Panc1 (cell line): ENCODE data around the gene UCN3. TPM values are rescaled to one million over a fixed set of nuclear protein-coding genes. Genes with fewer than 3 reads are reported as not detected.

Source experiments
- ATAC-seq: fragments of 200-7000 bp; cut with Tn5 transposase; 2 replicates; pipeline ENCODE4 v1.9.1; 2020; ENCODE audit warnings: mild to moderate bottlenecking, moderate library complexity
- BruUV-seq: library from RNA; stranded (reverse); fragments of 400-500 nt; replicated peaks from 2 replicates; lab custom pipeline; 2021; lab: Mats Ljungman, UMichigan
- CTCF ChIA-PET: fragments of 300-600 bp; sonication (Branson Sonifier 250); formaldehyde crosslinking; loops from one replicate; lab custom pipeline; 2022; ENCODE audit warnings: antibody characterized with exemption; lab: Charles Lee
- POLR2A ChIA-PET: fragments of 300-600 bp; sonication (Branson Sonifier 250); formaldehyde crosslinking; loops from one replicate; lab custom pipeline; 2022; ENCODE audit warnings: antibody characterized with exemption; lab: Charles Lee
- DNase-seq: peaks from one replicate; pipeline ENCODE4 v3.0.0-alpha.2; 2010; ENCODE audit warnings: low read depth, low spot score
- H3K27ac ChIP-seq: 2 replicates; pipeline ENCODE4 v1.5.1; 2011; ENCODE audit warnings: mild to moderate bottlenecking, low read length, inconsistent platforms
- H3K27me3 ChIP-seq: fragments of 200-500 bp; sonication (Bioruptor generic); 2 replicates; pipeline ENCODE4 v1.6.0; 2014; ENCODE audit warnings: low read length, inconsistent platforms; ENCODE audit not compliant: control insufficient read depth, insufficient read depth
- H3K36me3 ChIP-seq: fragments of 200-500 bp; sonication (Bioruptor generic); 2 replicates; pipeline ENCODE4 v1.5.1; 2014; ENCODE audit warnings: inconsistent platforms, mild to moderate bottlenecking, low read length, moderate library complexity; ENCODE audit not compliant: control insufficient read depth, insufficient read depth
- H3K4me1 ChIP-seq: 2 replicates; pipeline ENCODE4 v1.5.1; 2011; ENCODE audit warnings: inconsistent platforms, mild to moderate bottlenecking, low read length, moderate library complexity; ENCODE audit not compliant: control insufficient read depth, insufficient read depth
- H3K4me3 ChIP-seq, 2 experiments: 2 replicates each; pipeline ENCODE4 v1.5.1; 2011 to 2012; ENCODE audit warnings: low read depth in 2 of 2, low read length in 2 of 2, mild to moderate bottlenecking in 2 of 2, inconsistent platforms in 1 of 2, moderate library complexity in 1 of 2
- H3K9me3 ChIP-seq: fragments of 200-500 bp; sonication (Bioruptor generic); 2 replicates; pipeline ENCODE4 v1.5.1; 2014; ENCODE audit warnings: low read depth, mild to moderate bottlenecking, inconsistent platforms, low read length, moderate library complexity; ENCODE audit not compliant: control insufficient read depth, insufficient read depth
- CTCF ChIP-seq: fragments of 450-650 bp; IDR thresholded peaks from 2 replicates; pipeline ENCODE4 v1.5.1; 2017; ENCODE audit warnings: mild to moderate bottlenecking
- POLR2AphosphoS5 ChIP-seq: IDR thresholded peaks from 2 replicates; pipeline ENCODE4 v1.6.1; 2012; ENCODE audit warnings: mild to moderate bottlenecking, low read depth, low read length, moderate library complexity
- REST ChIP-seq, 2 experiments: IDR thresholded peaks; 2 replicates each; pipeline ENCODE4 v1.6.1; 2011 to 2012; ENCODE audit warnings: low read depth in 2 of 2, control low read depth in 1 of 2, low read length in 1 of 2, mild to moderate bottlenecking in 1 of 2, moderate library complexity in 1 of 2; ENCODE audit not compliant: insufficient read depth in 1 of 2
- SIN3A ChIP-seq: IDR thresholded peaks from 2 replicates; pipeline ENCODE4 v1.6.1; 2012; ENCODE audit warnings: low read depth, mild to moderate bottlenecking, low read length, moderate library complexity, borderline replicate concordance; ENCODE audit not compliant: insufficient read depth
- TCF7L2 ChIP-seq: IDR thresholded peaks from 2 replicates; pipeline ENCODE4 v1.6.1; 2011; ENCODE audit warnings: mild to moderate bottlenecking, low read depth, low read length, inconsistent platforms
- in situ Hi-C: cut with HindIII; loops from 2 replicates; pipeline ENCODE4 v1.10.0; 2016; ENCODE audit warnings: low sequenced_read_pairs, low pct_unique_long_range_greater_than_20kb
- intact Hi-C: fragments of 100-400 bp; cut with micrococcal nuclease; formaldehyde crosslinking; loops from one replicate; pipeline ENCODE4 v1.10.0; 2022; ENCODE audit not compliant: unreplicated experiment
- total RNA-seq: library from RNA; stranded (reverse); gene quantifications from one replicate; pipeline ENCODE4 v1.2.1, GENCODE V29; 2021; ENCODE audit not compliant: unreplicated experiment

Gene UCN3
- total RNA-seq, 1 experiment from 2014 or later, result not detected

DNA sequence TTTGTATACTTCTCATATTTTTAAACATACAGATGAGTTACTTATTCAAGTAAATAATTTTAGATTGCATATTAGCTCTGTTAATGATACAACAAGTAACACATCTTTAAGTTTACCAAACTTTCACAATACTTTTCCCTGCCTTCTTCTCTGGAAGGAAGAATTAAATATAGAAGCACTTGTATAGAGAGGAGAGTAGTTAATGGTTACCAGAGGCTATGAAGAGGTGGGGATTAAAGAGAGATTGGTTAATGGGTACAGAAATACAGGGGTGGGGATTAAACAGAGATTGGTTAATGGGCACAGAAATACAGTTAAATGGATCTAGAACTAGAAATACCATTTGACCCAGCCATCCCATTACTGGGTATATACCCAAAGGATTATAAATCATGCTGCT is 20.0 kb upstream of the UCN3 start:
- ATAC-seq (no peak), DNase-seq (no peak)
- ChIA-PET POLR2A (no interaction called here), CTCF (no interaction called here)
- Histone ChIP-seq H3K27ac (no peak overlapping the region), H3K4me3 (no peak overlapping the region), H3K36me3 (no peaks in the 10 kb centered on the region), H3K4me1 (no peaks in the 10 kb centered on the region), H3K27me3 (no peaks in the 10 kb centered on the region; the same call in none of the 2 replicates), H3K9me3 (no peaks in the 10 kb centered on the region)
- in situ Hi-C loops (no loop called here), intact Hi-C loops (no loop called here)
- no peak for TF ChIP-seq POLR2AphosphoS5
- no peak for TF ChIP-seq SIN3A
- TF ChIP-seq CTCF, result no peak
- no peak for TF ChIP-seq TCF7L2
- TF ChIP-seq REST (IDR thresholded peaks at IDR 0.05; ENCODE audit: insufficient read depth in 1 of 2, low read depth in 2 of 2, low read length in 1 of 2), result no peak
- no TSS peak for BruUV-seq

DNA sequence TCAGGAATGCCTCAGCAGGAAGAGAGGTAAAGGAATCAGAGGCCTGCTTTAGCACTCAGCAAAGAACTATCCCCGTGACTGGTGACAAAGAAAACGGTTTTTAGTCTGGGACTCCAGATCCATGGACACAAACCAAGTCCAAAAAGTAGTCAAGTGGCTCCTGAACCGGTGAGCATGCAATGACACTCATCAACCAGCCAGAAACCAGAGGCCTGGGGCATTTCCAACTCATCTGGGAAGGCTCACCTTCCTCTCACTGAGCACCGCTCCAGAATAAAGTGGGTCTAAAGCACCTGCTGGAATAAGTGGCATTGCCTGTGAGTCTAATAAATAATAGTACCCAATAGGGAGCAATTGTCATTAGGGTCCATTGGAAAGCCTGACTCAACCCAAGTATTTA is 17.9 kb upstream of the UCN3 start:
- Histone ChIP-seq H3K27me3 (no peaks in the 10 kb centered on the region; the same call in none of the 2 replicates), H3K9me3 (no peaks in the 10 kb centered on the region), H3K36me3 (no peaks in the 10 kb centered on the region), H3K27ac (no peak overlapping the region), H3K4me1 (no peaks in the 10 kb centered on the region), H3K4me3 (no peak overlapping the region)
- DNase-seq (no peak), ATAC-seq (no peak)
- POLR2A ChIA-PET, result no interaction called here
- CTCF ChIA-PET, result no interaction called here
- no TSS peak for BruUV-seq
- intact Hi-C loops (no loop called here), in situ Hi-C loops (no loop called here)
- no peak for TF ChIP-seq POLR2AphosphoS5
- TF ChIP-seq REST (IDR thresholded peaks at IDR 0.05; ENCODE audit: insufficient read depth in 1 of 2, low read depth in 2 of 2, low read length in 1 of 2), result no peak
- no peak for TF ChIP-seq SIN3A
